Measurements from ENCODE around the gene EFNA3. TPM values are rescaled to one million over a fixed set of nuclear protein-coding genes. Genes with fewer than 3 reads are reported as not detected.

Gene EFNA3
- total RNA-seq, 1 donor from 2014 or later: 1.7 TPM

DNA sequence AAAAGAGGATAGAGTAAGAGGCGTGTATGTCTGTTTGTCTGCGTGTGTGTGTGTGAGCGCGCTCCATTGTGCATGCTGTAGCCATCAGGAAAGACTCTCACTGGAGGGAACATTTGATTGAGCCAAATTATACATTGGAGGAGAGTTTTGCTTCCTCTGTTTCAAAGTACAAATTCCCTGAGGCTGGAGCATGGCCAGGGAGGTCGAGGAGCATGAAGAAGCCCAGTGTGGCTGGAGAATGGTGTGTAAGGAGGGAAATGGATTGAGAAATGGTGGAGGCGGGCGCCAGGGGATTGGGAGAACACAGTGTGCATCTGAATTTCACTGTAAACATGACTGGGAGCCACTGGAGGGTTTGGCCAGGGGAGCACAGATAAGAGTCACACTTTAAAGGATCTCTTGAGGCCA is 27.0 kb downstream of the EFNA3 start:
- H3K4me3 ChIP-seq (ENCODE audit: low read depth, low read length): no peak overlapping the region
- DNase-seq (ENCODE audit: low read depth): no peak
- TF ChIP-seq, protein P1, sequence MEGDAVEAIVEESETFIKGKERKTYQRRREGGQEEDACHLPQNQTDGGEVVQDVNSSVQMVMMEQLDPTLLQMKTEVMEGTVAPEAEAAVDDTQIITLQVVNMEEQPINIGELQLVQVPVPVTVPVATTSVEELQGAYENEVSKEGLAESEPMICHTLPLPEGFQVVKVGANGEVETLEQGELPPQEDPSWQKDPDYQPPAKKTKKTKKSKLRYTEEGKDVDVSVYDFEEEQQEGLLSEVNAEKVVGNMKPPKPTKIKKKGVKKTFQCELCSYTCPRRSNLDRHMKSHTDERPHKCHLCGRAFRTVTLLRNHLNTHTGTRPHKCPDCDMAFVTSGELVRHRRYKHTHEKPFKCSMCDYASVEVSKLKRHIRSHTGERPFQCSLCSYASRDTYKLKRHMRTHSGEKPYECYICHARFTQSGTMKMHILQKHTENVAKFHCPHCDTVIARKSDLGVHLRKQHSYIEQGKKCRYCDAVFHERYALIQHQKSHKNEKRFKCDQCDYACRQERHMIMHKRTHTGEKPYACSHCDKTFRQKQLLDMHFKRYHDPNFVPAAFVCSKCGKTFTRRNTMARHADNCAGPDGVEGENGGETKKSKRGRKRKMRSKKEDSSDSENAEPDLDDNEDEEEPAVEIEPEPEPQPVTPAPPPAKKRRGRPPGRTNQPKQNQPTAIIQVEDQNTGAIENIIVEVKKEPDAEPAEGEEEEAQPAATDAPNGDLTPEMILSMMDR (IDR thresholded peaks at IDR 0.05; ENCODE audit: insufficient read depth, low read length, poor library complexity, severe bottlenecking): no peak
- peaks cover 3% of the 10 kb centered on the region for H3K27me3 ChIP-seq (ENCODE audit: control insufficient read depth, insufficient read depth, low read length)
- no peaks in the 10 kb centered on the region for H3K36me3 ChIP-seq (ENCODE audit: control insufficient read depth, insufficient read depth, low read length)

- Histone ChIP-seq H3K27me3 (ENCODE audit: control insufficient read depth, insufficient read depth, low read length) (peaks cover 3% of the 10 kb centered on the region), H3K4me3 (ENCODE audit: low read depth, low read length) (no peak overlapping the region), H3K36me3 (ENCODE audit: control insufficient read depth, insufficient read depth, low read length) (no peaks in the 10 kb centered on the region)
- DNase-seq (ENCODE audit: low read depth): no peak
- TF ChIP-seq, protein P1 (IDR thresholded peaks at IDR 0.05; ENCODE audit: insufficient read depth, low read length, poor library complexity, severe bottlenecking): no peak
Measured at GRCh38 chr1:155106862-155107261, 28.2 kb downstream of the EFNA3 start.

DNA sequence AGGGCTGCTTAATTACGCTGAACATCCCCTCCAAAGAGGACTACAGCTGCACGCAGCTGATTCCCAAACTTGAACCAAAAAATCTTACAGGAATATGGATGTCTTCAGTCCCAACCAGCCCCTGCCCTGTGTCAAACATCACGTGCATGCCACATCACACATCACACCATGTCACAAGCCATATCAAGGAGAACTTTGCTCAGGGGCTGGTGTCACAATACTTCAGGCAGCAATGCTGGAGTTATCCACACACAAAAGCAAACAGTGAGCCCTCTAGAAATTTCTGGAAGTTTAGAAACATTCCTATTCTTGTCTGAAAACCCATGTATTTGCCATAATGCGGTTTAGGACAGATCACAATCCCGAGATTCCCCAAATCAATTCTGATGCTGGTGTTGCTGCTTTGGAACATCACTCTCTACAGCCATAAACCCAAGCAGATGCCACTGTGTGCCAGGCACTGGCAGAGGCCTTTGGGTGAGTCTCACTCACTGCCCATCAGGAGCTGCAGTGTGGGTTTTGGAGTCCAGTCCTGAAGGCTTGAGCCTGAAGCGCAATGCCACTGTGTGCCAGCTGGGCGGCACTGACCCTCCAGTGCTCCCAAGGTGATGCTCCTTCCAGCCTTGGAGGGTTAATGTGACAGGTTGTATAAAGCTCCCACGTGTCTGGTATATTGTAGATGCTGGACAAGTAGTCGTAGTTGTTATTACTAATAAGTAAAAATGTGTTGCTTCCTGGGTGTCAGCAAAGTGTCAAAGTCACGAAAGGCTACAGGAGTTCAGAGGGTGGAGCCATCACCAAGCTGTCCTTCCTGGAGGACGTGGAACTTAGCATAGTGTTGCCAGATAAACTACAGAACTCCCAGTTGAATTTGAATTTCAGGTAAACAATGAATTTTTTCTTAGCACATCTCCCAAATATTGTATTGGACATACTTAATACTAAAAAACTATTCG is 28.9 kb downstream of the EFNA3 start:
- DNase-seq (ENCODE audit: low read depth): no peak
- Histone ChIP-seq H3K27me3 (ENCODE audit: control insufficient read depth, insufficient read depth, low read length) (peaks cover 3% of the 10 kb centered on the region), H3K4me3 (ENCODE audit: low read depth, low read length) (no peak overlapping the region), H3K36me3 (ENCODE audit: control insufficient read depth, insufficient read depth, low read length) (no peaks in the 10 kb centered on the region)
- TF ChIP-seq, protein P1 (IDR thresholded peaks at IDR 0.05; ENCODE audit: insufficient read depth, low read length, poor library complexity, severe bottlenecking): no peak

DNA sequence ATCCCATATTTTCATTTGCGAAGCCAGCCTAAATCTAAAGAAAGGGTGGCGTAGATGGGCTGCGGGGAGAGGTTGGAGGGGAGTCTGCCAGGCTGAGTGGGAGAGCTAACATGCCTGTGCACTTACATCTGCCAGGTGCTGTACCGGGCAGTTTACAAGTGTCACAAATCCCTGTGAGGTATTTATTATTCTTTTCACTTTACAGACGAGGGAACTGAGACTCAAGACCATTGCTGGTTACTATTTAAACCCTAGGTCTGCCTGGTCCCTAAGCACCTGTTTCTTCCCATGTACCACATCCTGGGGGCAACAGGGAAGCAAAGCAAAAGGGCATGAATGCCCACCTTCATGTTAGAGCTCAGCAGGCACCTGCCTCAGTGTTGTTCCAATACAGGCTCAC is 29.7 kb downstream of the EFNA3 start:
- TF ChIP-seq, protein P1 (IDR thresholded peaks at IDR 0.05; ENCODE audit: insufficient read depth, low read length, poor library complexity, severe bottlenecking): no peak
- no peaks in the 10 kb centered on the region for H3K36me3 ChIP-seq (ENCODE audit: control insufficient read depth, insufficient read depth, low read length)
- no peak for DNase-seq (ENCODE audit: low read depth)
- H3K4me3 ChIP-seq (ENCODE audit: low read depth, low read length): no peak overlapping the region
- peaks cover 3% of the 10 kb centered on the region for H3K27me3 ChIP-seq (ENCODE audit: control insufficient read depth, insufficient read depth, low read length)

- peaks cover 3% of the 10 kb centered on the region for H3K27me3 ChIP-seq (ENCODE audit: control insufficient read depth, insufficient read depth, low read length)
- H3K36me3 ChIP-seq (ENCODE audit: control insufficient read depth, insufficient read depth, low read length): no peaks in the 10 kb centered on the region
- DNase-seq (ENCODE audit: low read depth): no peak
- H3K4me3 ChIP-seq (ENCODE audit: low read depth, low read length): no peak overlapping the region
- TF ChIP-seq, protein P1 (IDR thresholded peaks at IDR 0.05; ENCODE audit: insufficient read depth, low read length, poor library complexity, severe bottlenecking): no peak
Measured at GRCh38 chr1:155110381-155110780, 31.7 kb downstream of the EFNA3 start.

All from kidney epithelial cell (primary cell).